Stomach (tissue), 9 donors: Measurements from ENCODE around the gene MATCAP1. TPM values are rescaled to one million over a fixed set of nuclear protein-coding genes. Genes with fewer than 3 reads are reported as not detected.

Experiments
- DNase-seq, 2 donors: peaks; one replicate each; pipeline versions ENCODE4 v3.0.0 to v3.0.0-alpha.2; 2013 to 2019
- H3K27ac ChIP-seq, 5 donors: fragments of 200-600 bp in 4 of 5; sonication (generic) in 4 of 5; one replicate each; pipeline ENCODE4 v1.5.1; 2013 to 2019; ENCODE audit warnings: mild to moderate bottlenecking in 1 of 5, moderate library complexity in 1 of 5
- H3K27me3 ChIP-seq, 3 donors: fragments of 200-600 bp; sonication (generic); one replicate each; pipeline ENCODE4 v1.5.1; 2017 to 2019; ENCODE audit warnings: mixed run types in 1 of 3
- H3K36me3 ChIP-seq, 4 donors: fragments of 200-600 bp; sonication (generic); 1 replicate in 3 of 4; 2 replicates in 1 of 4; pipeline ENCODE4 v1.5.1; 2016 to 2019
- H3K4me1 ChIP-seq, 4 donors: fragments of 200-600 bp; sonication (generic); one replicate each; pipeline ENCODE4 v1.5.1; 2016 to 2019
- H3K4me3 ChIP-seq, 4 donors: fragments of 200-600 bp; sonication (generic) in 3 of 4; one replicate each; pipeline ENCODE4 v1.5.1; 2016 to 2019; ENCODE audit warnings: mild to moderate bottlenecking in 1 of 4
- H3K9me3 ChIP-seq, 4 donors: fragments of 200-600 bp; sonication (generic); one replicate each; pipeline ENCODE4 v1.5.1; 2016 to 2019
- EP300 ChIP-seq: sonication (generic); formaldehyde crosslinking; IDR thresholded peaks from one replicate; pipeline ENCODE4 v1.6.1; 2017; ENCODE audit warnings: antibody characterized with exemption
- POLR2A ChIP-seq, 4 donors: fragments of 450-650 bp; IDR thresholded peaks; one replicate each; pipeline ENCODE4 v1.6.1; 2016; ENCODE audit warnings: antibody characterized with exemption in 4 of 4, control low read depth in 2 of 4, mild to moderate bottlenecking in 1 of 4, moderate library complexity in 1 of 4
- POLR2AphosphoS5 ChIP-seq, 3 donors: sonication (generic); formaldehyde crosslinking; IDR thresholded peaks; one replicate each; pipeline ENCODE4 v1.6.1; 2016; ENCODE audit warnings: antibody characterized with exemption in 3 of 3
- WGBS, 5 donors: extraction: QIAGEN DNeasy Blood & Tissue Kit in 3 of 5; methylation state at CpG; one replicate each; pipeline versions ENCODE4 v1.1.5 to v1.1.7; 2013 to 2018; 5-methylcytosine and 5-hydroxymethylcytosine counted together
- intact Hi-C: fragments of 100-400 bp; cut with DNase I; formaldehyde crosslinking; loops from one replicate; pipeline ENCODE4 v1.15.1; 2023; ENCODE audit warnings: low total_unique reads
- polyA plus RNA-seq, 3 donors: library from polyadenylated mRNA; stranded (reverse); fragments of 200-250 nt; gene quantifications; one replicate each; pipeline ENCODE4 v1.2.3, GENCODE V29; 2013
- total RNA-seq, 5 donors: library from RNA; depleted of rRNA; stranded (reverse); fragments of >200 nt; gene quantifications; one replicate each; pipeline versions ENCODE4 v1.1.0 to v1.2.3, GENCODE V29; 2014 to 2016
- TF ChIP-seq, protein P1 (sequence below), 7 experiments: fragments of 450-650 bp in 4 of 7; fragments of 200-600 bp in 3 of 7; sonication (generic) in 3 of 7; IDR thresholded peaks; one replicate each; pipeline ENCODE4 v1.5.1; 2016 to 2019; ENCODE audit warnings: antibody characterized with exemption in 7 of 7, control low read depth in 2 of 7, mild to moderate bottlenecking in 1 of 7
- donor health status: healthy with polysubstance abuse.
- donor health status: Bipolar disorder and iron deficiency.
- donor health status: healthy.

MATCAP1 gene
- total and polyA plus RNA-seq, 8 donors = 8.5 to 156 (median 18.8) TPM

DNA sequence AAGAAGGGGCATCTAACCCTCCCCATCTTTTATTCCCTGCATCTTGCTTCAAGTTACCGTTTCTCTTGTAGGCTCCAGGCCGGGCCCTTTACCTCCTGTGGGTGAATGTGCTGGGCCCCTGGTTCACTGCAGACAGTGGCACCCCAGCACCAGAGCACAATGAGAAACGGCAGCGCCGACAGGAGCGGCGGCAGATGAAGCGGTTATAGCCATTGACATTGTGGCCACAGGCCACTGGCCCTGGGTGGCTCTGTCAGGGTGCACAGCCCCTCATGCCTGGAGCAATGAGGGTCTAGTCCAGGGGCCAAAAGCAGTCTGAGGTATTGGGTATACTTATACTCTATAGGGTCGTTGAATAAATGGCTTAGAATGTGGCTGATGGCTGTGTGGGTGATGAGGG is 45.1 kb upstream of the MATCAP1 start:
- H3K4me1 ChIP-seq = peaks cover 9 to 44% (median 34%) of the 10 kb centered on the region in 4 donors
- H3K36me3 ChIP-seq = peaks cover 34 to 60% (median 59%) of the 10 kb centered on the region in 4 donors
- H3K4me3 ChIP-seq = no peak overlapping the region
- H3K9me3 ChIP-seq = no peaks in the 10 kb centered on the region
- no peaks in the 10 kb centered on the region for H3K27me3 ChIP-seq
- H3K27ac ChIP-seq = no peak overlapping the region
- DNase-seq = no peak
- no peak for TF ChIP-seq POLR2A (IDR thresholded peaks at IDR 0.05)
- TF ChIP-seq POLR2AphosphoS5 (IDR thresholded peaks at IDR 0.05) = no peak
- no peak for TF ChIP-seq EP300
- TF ChIP-seq, protein P1, sequence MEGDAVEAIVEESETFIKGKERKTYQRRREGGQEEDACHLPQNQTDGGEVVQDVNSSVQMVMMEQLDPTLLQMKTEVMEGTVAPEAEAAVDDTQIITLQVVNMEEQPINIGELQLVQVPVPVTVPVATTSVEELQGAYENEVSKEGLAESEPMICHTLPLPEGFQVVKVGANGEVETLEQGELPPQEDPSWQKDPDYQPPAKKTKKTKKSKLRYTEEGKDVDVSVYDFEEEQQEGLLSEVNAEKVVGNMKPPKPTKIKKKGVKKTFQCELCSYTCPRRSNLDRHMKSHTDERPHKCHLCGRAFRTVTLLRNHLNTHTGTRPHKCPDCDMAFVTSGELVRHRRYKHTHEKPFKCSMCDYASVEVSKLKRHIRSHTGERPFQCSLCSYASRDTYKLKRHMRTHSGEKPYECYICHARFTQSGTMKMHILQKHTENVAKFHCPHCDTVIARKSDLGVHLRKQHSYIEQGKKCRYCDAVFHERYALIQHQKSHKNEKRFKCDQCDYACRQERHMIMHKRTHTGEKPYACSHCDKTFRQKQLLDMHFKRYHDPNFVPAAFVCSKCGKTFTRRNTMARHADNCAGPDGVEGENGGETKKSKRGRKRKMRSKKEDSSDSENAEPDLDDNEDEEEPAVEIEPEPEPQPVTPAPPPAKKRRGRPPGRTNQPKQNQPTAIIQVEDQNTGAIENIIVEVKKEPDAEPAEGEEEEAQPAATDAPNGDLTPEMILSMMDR (IDR thresholded peaks at IDR 0.05) = no peak
- WGBS, 5 donors = 82 to 92% (median 88%) methylated on average over 9 of the region's 9 CpGs
- intact Hi-C loops = no loop called here

DNA sequence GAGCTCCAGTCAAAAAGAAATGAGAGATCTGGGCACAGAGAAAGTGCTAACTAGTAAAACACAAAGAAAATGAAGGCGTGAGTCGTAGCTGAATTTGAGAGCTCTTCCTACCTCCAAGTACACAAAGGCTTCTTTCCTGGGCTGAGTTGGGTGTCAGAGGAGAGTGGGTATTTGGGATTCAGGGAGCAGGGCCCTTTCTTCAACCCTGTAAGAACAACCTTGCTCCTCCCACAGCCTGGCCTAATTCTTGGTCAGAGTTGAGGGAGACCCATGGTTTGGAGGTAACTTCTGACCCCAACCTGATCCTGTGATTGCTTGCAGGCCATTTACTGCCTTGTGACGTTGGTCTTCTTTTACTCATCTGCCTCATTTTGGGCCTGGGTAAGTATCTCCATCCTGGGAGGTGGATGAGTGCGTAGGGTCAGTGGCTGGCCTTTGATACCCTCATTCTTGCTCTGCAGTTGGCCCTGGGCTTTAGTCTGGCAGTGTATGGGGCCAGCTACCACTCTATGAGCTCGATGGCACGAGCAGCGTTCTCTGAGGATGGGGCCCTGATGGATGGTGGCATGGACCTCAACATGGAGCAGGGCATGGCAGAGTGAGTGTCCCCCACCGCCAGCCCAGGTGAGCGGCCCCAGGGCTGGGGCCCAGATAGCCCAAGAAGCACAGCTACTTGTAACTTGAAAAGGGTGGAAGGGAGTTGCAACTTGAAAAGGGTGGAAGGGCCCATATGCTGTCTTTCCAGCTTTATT is 44.4 kb upstream of the MATCAP1 start:
- H3K36me3 ChIP-seq = peaks cover 29 to 57% (median 53%) of the 10 kb centered on the region in 4 donors
- 79 to 91% (median 87%) methylated on average over 8 to 9 of the region's 9 CpGs for WGBS, 5 donors

DNA sequence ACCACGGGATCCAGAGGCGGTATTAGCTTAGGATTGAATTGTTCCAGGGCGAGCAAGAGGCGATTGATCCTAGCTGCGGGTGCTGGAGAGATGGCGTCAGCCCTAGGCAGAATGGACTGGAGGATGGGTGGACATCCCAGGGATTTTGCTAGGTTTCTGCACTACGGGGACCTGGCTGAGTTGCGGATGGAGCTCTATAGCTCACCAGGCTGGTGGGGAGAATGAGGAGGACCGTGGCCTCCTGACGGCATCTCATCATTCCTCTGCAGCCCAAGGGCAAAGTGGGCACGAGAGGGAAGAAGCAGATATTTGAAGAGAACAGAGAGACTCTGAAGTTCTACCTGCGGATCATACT is 43.8 kb upstream of the MATCAP1 start:
- H3K27ac ChIP-seq = peak overlapping the region; percentile 74 to 87 (median 86)
- 9 to 18% (median 11%) methylated on average over 12 of the region's 12 CpGs for WGBS, 5 donors
- peaks cover 9 to 55% (median 38%) of the 10 kb centered on the region in 4 donors for H3K4me1 ChIP-seq
- DNase-seq = no peak
- TF ChIP-seq POLR2A (IDR thresholded peaks at IDR 0.05) (no peak), POLR2AphosphoS5 (IDR thresholded peaks at IDR 0.05) (no peak), EP300 (no peak)
- TF ChIP-seq, protein P1 (IDR thresholded peaks at IDR 0.05) = no peak
- H3K27me3 ChIP-seq = no peaks in the 10 kb centered on the region
- H3K4me3 ChIP-seq = peak overlapping the region; percentile 92 to 100 (median 99)
- intact Hi-C loops = no loop called here
- peaks cover 28 to 53% (median 46%) of the 10 kb centered on the region in 4 donors for H3K36me3 ChIP-seq
- no peaks in the 10 kb centered on the region for H3K9me3 ChIP-seq

More for the DNA sequence above, 44.4 kb upstream of the MATCAP1 start:
- no peak for TF ChIP-seq EP300
- TF ChIP-seq POLR2A (IDR thresholded peaks at IDR 0.05) = no peak
- H3K27me3 ChIP-seq = no peaks in the 10 kb centered on the region
- peak overlapping the region; percentile 92 to 100 (median 99) for H3K4me3 ChIP-seq
- intact Hi-C loops = no loop called here
- peak overlapping the region in 2 of 5 donors; percentile 86 to 87 for H3K27ac ChIP-seq
- DNase-seq = no peak
- no peaks in the 10 kb centered on the region for H3K9me3 ChIP-seq
- H3K4me1 ChIP-seq = peaks cover 9 to 49% (median 38%) of the 10 kb centered on the region in 4 donors

DNA sequence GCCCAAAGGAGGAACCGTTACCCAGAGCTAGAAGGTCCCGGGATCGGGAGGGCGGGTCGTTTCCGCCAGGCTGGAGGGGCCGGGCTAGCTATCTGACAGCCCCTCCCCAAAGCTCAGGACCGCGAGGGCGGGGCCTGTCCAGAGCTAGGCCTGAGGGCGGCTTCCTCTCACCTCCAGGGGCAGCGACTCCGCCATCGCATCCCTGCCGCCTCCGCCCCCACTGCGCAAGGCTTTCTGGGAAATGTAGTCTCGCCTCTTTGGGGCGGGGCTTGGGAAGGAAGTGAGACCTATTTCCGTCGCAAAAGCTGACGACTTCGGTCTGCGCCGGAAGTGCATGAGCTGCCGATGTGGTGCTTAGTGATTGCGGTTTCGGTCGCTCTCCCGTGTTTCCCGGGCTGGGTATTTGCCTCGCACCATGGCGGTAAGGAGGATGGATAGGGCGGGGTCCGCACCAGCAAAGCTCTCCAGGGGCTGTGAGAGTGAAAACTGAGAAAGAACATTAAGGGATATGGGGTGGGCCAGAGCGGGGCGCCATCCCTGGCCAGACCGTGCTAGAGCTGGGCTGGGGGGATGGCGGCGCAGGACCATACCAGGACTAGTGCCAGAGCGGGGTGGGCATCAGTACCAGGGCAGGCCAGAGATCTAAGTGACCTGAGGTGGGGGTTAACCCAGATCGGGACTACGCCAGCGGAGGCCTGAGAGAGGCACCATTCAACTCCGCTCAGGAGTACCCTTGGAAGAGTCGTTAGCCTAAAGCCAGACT is 43.2 kb upstream of the MATCAP1 start, which contains the start of gene TMEM208:
Gene TMEM208 (plus strand): TSS at position 327 of the 763 bp plus-strand sequence. CDS start 89 bp downstream, at position 416.
- Histone ChIP-seq H3K4me3 (peak within 1 kb of the TSS; percentile 92 to 100 (median 99)), H3K9me3 (no peaks in the 10 kb centered on the region), H3K27ac (peak within 1 kb of the TSS; percentile 74 to 87 (median 86)), H3K27me3 (no peaks in the 10 kb centered on the region), H3K36me3 (peaks cover 28 to 47% (median 41%) of the 10 kb centered on the region in 4 donors), H3K4me1 (peaks cover 9 to 55% (median 38%) of the 10 kb centered on the region in 4 donors)
- peak; percentile 98 to 99 for DNase-seq
- intact Hi-C loops = no loop called here
- TF ChIP-seq EP300 (no peak), POLR2AphosphoS5 (IDR thresholded peaks at IDR 0.05) (peak; percentile 93 to 99 (median 98)), POLR2A (IDR thresholded peaks at IDR 0.05) (no peak)
- TF ChIP-seq, protein P1 (IDR thresholded peaks at IDR 0.05) = peak in 1 of 7 experiments; percentile 39
- WGBS, 5 donors = 0 to 1% (median 1%) methylated on average over 36 to 46 of the region's 46 CpGs
